HG03175 (cell line): Measurements from ENCODE around the gene LPIN1.
"Not testable (repeated sequence)": the region's sequence is repeated elsewhere in the genome, so short reads cannot be mapped to it uniquely, and the experiment has no call there.

Experiments
- ATAC-seq: cut with Tn5 transposase; IDR thresholded peaks from one replicate; pipeline ENCODE4 v1.9.1; 2021; ENCODE audit warnings: mild to moderate bottlenecking, moderate library complexity; ENCODE audit not compliant: unreplicated experiment

LPIN1 gene

DNA sequence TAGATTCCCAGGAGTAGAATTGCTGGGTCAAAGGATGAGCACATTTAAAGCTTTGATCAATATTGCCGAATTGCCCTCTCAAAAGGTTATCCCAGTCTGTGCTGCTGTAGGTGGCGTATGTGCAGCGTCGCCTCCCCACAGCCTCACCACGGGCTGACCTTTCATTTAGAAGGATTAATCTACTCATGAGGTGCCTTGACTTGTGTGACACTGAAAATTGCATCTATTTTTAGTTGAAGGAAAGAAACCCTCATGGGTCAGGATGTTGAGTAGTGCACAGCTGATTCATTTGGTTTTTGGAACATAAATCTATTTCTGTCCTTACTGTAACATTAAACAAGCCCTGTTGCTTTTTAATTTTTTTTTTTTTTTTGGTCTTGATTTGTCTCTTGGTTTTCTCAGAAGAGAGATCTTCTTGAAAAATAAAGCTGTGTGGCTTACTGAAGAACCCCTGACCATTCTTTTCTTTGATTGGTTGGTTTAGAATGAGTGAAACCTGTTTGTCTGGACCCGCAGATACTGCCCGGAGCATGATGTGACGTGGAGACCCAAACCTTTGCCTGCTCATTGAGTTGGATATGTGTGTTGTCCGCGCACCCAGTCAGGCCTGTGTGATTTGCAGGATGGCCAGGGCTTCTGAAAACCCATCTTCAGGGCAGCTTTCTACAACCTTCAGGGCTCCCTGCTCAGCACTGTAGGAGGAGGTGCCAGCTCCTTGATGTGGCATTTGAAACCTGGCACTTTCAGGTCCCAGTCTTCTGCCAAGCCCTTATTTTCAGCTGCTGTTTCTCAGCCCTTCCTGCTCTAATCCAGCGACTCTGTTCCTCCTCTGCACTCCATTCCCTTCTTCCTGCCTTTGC is 61.0 kb downstream of the LPIN1 start:
- no peak for ATAC-seq

DNA sequence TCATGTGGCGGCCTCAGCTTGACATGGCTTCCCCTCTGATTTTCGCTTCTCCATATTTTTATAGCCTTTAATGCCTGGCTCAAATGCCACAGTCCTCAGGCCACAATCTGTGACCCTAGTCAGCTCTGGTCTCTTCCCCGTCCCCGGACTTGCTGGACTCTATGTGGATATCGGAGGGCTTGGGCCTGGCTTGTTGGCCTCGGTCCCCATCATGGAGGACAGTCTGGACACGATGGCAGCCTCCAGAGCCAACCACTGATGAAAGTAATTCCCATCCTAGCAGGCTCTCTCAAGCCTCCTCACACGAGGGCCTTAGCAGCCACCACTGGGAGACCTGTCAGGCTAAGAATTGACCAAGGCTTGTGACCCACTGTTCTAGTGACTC is 61.6 kb downstream of the LPIN1 start:
- no peak for ATAC-seq

DNA sequence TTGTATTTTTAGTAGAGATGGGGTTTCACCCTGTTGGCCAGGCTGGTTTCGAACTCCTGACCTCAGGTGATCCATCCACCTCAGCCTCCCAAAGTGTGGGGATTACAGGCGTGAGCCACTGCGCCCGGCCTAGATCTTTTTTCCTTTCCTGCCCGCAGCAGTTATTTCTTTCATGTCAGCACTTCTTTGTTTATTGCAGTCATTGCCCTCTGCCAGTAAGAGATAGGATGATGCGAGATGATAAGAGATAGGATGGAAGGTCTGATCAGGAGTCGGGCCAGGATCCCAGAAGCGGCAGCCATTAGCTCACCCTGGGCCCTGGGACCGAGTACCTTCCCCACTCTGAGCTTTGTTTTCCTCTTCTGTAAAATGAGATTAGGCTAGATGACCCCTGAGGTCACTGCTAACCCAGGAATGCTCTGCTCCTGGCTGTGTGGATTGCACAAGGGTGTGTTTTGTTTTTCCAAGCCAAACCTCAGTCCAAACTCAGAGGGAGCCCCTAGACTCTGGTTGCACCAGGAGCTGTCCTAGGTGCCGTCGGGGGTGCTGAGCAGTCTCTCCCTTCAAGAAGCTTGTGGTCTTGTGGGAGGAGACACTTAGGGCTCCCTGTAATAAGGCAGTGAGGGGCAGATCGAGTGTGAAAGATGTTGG is 63.3 kb downstream of the LPIN1 start:
- ATAC-seq = no peak

DNA sequence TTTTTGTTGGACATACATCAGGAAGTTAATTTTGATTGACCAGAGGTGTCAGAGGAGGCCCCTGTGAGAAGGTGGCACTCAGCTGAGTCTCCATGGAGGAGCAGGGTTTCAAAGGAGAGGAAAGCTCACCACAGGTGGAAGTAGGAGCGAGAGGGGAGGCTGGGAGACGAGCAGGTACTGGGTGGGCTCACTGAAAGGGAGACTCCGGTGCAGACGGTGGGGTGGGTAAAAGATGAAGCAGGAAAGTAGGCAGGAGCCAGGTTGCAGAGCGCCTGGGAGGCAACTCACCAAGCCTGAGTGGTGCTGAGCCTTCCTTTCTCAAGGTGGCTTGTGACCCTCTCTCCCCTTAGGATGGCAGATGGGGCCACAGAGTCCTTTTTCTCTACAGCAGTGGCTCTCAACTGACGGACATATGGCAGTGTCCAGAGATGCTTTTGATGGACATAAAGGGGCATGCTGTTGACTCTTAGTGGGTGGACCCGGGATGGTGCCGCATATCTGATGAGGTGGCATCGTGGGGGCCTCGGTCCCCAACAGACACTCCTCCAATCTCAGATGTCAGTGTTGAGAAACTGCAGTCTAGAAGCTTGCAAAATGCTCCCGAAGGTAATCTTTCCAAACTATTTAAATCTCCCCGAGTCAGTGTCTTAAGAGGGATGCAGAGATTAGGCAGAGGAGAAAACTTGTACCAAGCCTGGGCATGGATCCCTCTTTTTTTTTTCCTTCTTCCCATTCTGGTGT is 64.0 kb downstream of the LPIN1 start:
- no peak for ATAC-seq

DNA sequence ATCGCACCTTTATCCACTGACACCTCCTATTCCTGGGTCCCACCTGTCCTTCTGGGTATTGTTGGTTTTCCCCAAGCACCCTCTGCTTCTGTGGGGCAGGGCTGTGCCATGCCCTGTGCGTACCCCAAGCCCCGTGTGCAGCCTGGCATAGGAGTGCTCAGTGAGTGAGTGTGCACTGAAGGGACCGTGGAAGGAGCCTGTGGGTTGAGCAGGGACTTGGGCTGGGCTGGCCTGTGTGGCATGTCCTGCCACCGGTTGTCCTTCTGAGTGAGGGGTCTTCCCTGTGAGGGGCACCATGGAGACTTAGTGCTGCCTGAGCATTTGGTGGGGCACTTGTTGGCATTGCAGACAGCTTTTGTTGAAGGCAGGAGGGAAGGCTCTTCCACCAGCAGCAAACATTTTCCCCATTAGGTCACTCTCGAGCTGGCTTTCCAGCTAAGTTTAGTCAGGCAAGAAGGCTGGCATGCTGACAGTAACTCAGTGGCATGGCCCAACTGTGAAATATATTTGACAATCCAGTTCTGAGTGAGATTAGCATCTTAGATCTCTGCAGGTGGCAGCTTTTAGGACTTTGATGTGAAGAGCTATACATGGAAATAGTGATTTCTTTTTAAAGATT is 64.7 kb downstream of the LPIN1 start:
- ATAC-seq = no peak

DNA sequence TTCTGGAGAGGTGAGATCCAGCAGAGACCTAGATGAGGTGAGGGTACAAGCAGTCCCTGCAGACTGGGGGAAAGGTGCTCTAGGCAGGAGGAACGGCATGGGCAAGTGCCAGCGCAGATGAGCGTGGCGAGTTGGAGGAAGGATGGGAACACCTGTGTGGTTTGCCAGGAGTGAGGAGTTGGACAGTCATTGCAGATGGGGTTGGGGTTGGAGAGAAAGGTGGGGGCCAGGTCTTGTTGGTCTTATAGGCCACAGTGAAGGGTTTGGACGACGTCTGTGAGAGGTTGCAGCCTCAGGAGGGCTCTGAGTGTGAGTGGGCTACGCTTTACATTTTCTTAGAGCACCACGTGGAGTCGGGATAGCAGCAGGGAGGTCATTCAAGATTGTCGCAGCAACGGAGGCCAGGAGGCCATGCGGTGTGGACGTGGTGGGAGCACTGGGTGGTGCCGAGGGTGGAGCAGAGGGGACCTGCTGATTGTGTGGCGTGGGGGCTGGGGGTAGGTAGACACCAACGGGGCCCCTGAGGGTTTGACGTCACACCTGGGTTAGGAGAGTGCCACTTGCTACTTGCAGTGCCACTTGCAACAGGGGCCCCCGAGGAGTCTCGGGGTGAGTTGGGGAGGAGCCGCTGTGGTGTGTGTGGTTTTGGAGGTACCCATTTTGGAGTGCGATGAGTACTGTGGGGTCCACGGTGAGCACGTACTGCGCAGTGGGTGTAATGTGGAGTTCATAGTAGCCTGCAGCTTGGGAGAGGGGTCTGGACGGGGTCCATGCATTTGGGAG is 66.2 kb downstream of the LPIN1 start:
- no peak for ATAC-seq

DNA sequence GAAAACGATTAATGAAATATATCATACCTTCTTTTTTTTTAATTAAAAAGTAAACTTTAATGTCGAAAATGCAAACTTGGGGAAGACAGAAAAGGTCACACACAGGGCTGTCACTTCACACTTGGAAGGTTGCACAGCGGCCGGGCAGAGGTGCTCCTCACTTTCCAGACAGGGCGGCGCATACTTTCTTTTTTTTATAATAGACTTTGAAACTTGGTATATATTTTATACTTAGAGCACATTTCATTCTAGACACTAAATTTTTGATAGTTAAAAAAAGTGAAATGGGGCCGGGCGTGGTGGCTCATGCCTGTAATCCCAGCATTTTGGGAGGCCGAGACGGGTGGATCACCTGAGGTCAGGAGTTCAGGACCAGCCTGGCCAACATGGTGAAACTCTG is 66.9 kb downstream of the LPIN1 start:
- not testable (repeated sequence) for ATAC-seq

DNA sequence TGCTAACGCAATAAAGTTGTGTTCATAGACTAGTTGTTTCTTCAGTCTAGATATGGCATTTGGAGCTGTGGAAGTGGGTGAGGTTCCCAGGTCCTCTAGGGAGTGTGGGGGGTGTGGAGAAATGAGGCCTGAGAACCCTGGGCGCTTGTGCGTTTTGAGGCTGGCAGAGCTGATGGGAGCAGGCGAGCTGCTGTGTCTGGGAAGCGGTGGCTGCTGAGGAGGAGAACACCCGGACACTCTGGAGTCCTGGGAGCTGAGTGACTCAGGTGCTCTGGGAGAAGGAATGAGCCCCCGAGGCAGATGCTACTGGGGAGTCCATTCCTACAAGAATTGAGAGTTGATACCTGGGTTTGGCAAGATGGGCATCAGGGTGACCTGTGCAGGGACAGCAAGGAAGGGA is 67.5 kb downstream of the LPIN1 start:
- ATAC-seq = no peak

DNA sequence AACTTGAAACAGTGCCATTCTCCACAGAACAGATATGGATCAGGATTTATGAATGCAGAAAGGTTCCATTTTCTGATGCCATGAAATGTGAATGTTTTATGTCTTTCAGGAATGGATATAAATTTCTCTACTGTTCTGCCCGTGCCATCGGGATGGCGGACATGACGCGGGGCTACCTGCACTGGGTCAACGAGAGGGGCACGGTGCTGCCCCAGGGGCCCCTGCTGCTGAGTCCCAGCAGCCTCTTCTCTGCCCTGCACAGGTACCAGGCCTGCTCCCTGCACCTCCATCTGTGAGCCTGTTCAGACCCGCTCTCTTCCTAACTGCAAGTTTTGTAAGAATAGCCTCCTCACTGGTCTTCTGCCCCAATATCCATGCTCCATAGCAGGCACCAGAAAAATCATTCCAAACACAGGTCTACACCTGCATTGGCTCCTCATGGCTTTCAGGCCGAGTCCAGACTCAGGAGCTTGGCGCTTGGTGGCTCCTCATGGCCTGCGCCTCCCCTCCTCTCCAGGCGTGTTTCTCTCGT is 68.6 kb downstream of the LPIN1 start:
- no peak for ATAC-seq

DNA sequence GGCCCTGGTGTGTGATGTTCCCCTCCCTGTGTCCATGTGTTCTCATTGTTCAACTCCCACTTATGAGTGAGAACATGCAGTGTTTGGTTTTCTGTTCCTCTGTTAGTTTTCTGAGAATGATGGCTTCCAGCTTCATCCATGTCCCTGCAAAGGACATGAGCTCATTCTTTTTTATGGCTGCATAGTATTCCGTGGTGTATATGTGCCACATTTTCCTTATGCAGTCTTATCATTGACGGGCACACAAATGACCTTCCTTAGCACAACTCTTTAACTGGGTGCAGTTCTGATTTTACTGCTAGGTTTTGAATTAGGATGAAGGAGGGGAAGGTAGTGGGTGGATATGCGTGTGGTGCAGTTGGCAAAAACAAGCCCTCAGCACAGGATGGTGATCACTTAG is 70.5 kb downstream of the LPIN1 start:
- ATAC-seq = not testable (repeated sequence)

DNA sequence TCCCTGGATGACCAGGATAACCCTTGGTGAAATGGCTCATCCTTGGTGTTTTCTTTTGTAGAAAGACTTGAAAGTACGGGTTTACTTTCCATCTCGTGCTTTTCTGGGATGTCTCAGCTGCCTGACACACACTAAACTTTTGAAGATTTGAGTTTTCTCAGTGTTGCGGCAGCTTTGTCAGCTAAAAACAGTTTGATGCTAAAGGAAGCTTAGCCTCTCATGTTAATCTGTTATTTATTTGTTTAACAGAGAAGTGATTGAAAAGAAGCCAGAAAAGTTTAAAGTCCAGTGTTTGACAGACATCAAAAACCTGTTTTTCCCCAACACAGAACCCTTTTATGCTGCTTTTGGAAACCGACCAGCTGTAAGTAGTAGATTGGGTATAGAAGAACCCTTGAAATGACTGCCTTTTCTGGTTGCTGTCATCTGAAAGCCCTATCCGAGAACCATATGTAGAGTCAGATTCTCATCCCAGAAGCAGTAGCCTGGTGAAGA is 72.8 kb downstream of the LPIN1 start:
- ATAC-seq = no peak

DNA sequence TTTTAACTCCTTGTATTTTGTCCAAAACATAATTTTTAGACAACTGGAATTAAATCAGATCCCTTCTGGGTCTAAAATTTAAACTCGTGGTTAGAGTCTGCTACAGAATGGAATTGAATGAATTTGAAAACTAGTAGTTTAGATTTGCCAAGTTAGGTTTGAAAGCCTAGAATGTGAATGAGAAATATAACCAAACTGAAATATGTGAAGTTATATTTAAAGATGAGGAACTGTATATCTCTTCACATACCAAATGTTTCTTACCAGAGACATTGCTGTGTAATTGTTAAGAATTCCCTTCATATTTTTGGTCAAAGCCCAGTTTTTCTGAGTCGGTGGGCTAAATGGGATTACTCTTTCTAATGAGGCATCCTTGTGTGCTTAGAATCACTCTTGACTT is 74.2 kb downstream of the LPIN1 start:
- no peak for ATAC-seq

DNA sequence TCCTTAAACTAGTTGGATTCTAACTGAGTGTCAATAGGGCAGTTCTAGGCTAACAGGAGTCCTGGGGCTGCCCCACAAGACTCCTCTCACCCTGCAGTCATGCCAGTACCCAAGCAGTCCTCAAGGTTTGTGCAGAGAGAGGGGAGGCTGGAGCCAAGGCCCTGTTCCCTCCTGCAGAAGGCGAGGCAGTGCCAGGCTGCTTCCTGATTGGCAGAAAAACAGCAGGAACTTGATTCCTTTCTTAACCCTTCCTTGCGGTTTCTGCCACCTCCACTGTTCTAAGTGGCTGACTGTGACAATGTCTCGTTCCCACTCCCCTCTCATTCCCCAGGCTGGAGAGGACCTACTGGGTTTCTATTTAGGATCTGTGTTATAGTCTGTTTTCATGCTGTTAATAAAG is 75.3 kb downstream of the LPIN1 start:
- no peak for ATAC-seq

DNA sequence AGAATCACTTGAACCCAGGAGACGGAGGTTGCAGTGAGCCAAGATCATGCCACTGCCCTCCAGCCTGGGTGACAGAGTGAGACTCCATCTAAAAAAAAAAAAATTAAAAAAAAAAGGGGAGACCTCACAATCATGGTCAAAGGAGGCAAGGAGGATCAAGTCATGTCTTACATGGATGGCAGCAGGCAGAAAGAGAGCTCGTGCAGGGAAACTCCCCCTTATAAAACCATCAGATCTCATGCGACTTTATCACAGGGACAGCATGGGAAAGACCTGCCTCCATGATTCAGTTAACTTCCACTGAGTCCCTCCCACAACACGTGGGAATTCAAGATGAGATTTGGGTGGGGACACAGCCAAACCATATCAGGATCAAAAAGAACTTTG is 75.9 kb downstream of the LPIN1 start:
- ATAC-seq = not testable (repeated sequence)

DNA sequence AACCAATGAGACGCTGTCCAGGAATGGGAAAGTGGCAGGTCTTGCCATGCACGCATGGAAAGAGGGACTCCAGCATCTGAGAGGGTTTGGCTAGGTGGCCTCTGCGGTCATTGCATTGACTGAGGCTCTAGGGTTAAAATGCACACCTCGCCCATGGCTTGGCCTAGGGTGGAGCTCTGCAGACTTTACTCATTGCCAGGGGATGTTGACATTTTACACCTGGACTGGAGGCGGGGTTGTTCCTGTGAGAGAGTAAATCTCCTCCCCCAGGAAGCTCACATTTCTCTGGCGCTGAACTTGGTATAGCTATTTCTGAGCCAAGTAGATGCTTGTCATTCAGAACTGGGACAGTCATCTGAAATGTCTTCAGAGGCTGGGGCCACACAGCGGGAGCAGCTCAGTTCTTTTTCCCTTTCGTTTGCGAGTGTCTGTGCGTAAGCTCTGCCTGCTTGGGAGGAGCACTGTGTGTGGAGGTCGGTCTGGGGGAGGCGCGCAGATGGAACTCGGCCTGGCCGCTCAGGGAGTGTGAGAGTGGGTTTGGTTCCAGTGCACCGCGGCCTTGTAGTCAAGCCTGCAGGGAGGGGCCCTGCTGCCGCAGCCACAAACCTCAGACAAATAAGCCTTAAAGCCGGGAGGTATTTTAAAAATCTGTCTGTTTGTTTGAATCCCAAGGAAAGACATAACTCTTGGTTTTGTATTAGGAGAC is 76.5 kb downstream of the LPIN1 start:
- no peak for ATAC-seq

DNA sequence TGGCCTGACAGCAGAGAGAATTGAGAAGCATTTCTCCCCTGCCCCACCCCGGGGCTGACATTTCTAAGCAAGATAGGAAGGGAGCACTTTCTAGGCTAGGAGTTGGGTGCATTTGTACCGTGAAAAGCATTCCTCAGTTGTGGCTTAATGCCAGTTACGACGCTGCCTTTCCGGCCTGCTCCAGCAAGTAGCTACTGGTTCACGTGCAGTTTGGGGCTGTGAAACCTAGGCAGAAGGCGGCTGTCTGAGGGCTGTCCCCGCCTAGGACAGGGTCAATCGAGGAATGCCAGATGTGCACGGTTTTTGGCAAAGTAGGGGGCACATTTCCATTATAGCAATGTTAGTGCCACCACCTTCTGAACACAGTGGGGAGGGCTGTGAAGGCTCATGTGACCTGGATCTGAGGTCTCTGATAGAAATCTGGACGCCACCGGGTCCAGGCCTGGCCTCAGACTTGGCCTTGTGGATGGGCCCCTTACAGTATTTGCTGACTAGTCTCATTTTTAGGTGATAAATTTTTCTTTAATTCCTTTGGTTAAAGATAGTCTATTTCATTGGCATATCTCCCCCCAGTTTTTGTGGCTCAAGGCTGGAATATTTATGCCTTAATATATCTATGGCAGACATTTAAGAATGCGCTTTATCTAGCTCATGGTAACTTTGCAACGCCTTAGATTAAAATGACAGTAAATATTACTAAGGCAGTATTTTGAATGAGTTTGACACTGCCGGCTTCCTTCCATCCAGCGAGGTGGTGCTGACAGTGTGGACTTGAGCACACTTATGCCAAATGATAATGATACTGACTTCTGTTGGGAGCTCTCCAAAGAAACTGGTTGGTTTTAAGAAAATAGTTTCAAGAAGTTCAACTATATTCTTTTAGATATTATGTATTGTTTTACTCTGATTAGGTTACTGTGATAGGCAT is 78.7 kb downstream of the LPIN1 start:
- ATAC-seq = no peak

DNA sequence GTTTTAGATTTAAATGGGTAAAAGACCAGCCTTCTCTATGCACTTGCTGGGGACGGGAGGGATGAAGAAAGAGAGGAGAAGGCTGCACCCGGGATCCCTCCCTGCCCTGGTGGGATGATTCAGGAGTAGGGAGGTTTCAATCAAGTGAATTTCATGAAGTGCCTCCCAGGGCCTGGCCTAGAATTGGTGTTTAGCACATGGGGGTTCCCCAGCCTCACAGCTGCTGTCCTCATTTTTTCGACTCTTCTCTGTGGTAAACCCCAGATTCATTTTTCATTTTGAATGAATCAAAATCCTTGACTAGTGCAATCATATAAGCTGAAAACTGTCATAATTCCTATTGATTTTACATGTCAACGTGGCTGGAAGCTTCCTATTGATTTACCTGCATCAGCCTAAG is 81.1 kb downstream of the LPIN1 start:
- ATAC-seq = peak; percentile 23

DNA sequence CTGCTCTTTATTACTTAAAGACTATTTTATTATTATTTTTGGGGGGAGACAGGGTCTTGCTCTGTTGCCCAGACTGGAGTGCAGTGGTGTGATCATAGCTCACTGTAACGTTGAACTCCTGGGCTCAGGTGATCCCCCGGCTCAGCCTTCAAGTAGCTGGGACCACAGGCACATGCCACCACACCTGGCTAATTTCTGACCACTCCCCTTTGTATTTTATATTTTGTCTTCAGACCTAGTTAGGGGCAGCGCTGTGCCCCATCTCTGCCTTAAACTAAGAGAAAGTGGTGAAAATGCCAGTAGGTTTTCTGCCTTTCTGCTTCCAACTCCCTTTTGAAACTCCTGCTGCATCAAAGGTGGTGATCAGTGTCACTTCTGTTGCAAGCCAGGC is 82.5 kb downstream of the LPIN1 start:
- no peak for ATAC-seq
